AG04450 (cell line): Measurements from ENCODE around the gene SLC35E1. TPM values are rescaled to one million over a fixed set of nuclear protein-coding genes. Genes with fewer than 3 reads are reported as not detected.
A peak's percentile ranks its signal among the peaks of the same experiment; 100 is the strongest.

ENCODE experiments used
- CTCF ChIA-PET: fragments of 300-600, 350-600 bp; formaldehyde crosslinking; extraction: SDS; loops from one replicate; lab custom pipeline; 2022; ENCODE audit warnings: antibody characterized with exemption, inconsistent platforms; lab: Charles Lee
- POLR2A ChIA-PET: fragments of 350-600 bp; formaldehyde crosslinking; extraction: SDS; loops from one replicate; lab custom pipeline; 2021; ENCODE audit warnings: antibody characterized with exemption, inconsistent platforms; lab: Yijun Ruan, JAX
- DNase-seq: peaks from one replicate; pipeline ENCODE4 v3.0.0-alpha.2; 2011; ENCODE audit warnings: low read depth, low spot score
- H3K27ac ChIP-seq: one replicate; pipeline ENCODE4 v1.5.1; 2012; ENCODE audit warnings: low read depth, low read length, control low read depth
- H3K27me3 ChIP-seq: one replicate; pipeline ENCODE4 v1.6.0; 2012; ENCODE audit warnings: low read length; ENCODE audit not compliant: control insufficient read depth, insufficient read depth
- H3K4me3 ChIP-seq: 2 replicates; pipeline ENCODE4 v1.5.1; 2011; ENCODE audit warnings: mild to moderate bottlenecking, low read depth, low read length, control low read depth
- H3K9me3 ChIP-seq: 2 replicates; pipeline ENCODE4 v1.5.1; 2012; ENCODE audit warnings: low read length; ENCODE audit not compliant: control insufficient read depth, insufficient read depth
- polyA plus RNA-seq: library from polyadenylated mRNA; depleted of rRNA; stranded (reverse); fragments of >200 nt; gene quantifications from 2 replicates; pipeline ENCODE4 v1.2.3, GENCODE V29; 2011
- TF ChIP-seq, protein P1 (sequence below): IDR thresholded peaks from 2 replicates; pipeline ENCODE4 v1.5.1; 2011; ENCODE audit warnings: low read depth, low read length, control low read depth, inconsistent platforms

Gene SLC35E1
- polyA plus RNA-seq, 1 experiment: 35.7 TPM

DNA sequence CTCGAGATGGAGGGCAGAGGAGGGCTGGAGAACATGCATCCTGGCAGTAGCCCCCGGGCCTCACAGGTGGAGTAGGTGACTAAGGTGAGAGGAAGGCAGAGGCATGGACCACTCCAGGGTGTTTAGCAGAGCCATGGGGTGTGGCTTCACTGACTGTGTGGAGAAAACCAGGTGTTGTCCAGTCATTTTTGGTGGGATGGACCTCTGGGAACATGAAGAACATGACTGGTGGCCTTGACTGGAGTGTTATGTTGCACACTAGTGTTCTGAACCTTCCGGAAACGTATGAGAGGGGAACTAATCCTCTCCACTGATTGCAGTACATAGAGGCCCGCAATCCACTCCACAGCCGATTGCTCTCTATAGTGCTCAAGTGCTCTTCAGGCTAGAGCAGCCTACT is 38.9 kb upstream of the SLC35E1 start:
- CTCF ChIA-PET: no interaction called here
- POLR2A ChIA-PET: no interaction called here
- Histone ChIP-seq H3K4me3 (no peak overlapping the region), H3K9me3 (no peaks in the 10 kb centered on the region), H3K27ac (no peak overlapping the region), H3K27me3 (no peaks in the 10 kb centered on the region)
- DNase-seq: no peak
- TF ChIP-seq, protein P1, sequence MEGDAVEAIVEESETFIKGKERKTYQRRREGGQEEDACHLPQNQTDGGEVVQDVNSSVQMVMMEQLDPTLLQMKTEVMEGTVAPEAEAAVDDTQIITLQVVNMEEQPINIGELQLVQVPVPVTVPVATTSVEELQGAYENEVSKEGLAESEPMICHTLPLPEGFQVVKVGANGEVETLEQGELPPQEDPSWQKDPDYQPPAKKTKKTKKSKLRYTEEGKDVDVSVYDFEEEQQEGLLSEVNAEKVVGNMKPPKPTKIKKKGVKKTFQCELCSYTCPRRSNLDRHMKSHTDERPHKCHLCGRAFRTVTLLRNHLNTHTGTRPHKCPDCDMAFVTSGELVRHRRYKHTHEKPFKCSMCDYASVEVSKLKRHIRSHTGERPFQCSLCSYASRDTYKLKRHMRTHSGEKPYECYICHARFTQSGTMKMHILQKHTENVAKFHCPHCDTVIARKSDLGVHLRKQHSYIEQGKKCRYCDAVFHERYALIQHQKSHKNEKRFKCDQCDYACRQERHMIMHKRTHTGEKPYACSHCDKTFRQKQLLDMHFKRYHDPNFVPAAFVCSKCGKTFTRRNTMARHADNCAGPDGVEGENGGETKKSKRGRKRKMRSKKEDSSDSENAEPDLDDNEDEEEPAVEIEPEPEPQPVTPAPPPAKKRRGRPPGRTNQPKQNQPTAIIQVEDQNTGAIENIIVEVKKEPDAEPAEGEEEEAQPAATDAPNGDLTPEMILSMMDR: no peak

DNA sequence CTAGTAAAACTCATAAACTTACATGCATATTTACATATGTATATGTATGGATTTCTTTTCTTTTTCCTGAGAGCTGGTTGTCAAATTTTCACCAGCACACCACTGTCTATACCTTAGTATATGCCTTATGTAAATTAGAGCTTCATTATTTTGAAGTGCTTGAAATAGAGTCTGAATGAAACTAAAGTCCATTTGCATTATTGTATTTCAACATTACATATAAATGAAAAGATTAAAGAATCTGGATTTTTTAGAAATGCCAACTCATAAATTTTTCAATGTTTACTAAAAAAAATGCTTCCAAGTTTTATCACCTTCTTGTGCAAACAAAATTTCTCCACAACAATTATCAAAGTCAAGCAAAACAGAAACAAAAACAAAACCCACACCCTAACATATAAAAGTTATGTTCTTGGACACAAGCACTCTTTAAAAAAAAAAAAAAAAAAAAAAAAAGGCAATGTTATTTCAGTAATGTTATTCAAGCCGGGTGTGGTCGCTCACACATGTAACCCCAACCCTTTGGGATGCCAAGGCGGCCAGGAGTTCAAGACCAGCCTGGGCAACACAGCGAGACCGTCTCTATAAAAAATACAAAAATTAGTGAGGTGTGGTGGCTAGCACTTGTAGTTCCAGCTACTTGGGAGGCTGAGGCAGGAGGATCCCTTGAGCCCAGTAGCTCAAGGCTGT is 37.4 kb upstream of the SLC35E1 start:
- H3K27ac ChIP-seq: no peak overlapping the region
- H3K4me3 ChIP-seq: no peak overlapping the region
- DNase-seq: no peak
- CTCF ChIA-PET: no interaction called here
- POLR2A ChIA-PET: no interaction called here
- no peaks in the 10 kb centered on the region for H3K9me3 ChIP-seq
- no peaks in the 10 kb centered on the region for H3K27me3 ChIP-seq
- TF ChIP-seq, protein P1: no peak

GRCh38 chr19:16608290-16608739 is 36.1 kb upstream of the SLC35E1 start:
- Histone ChIP-seq H3K27me3 (no peaks in the 10 kb centered on the region), H3K27ac (peak overlapping the region; percentile 52), H3K9me3 (no peaks in the 10 kb centered on the region), H3K4me3 (no peak overlapping the region)
- ChIA-PET POLR2A (no interaction called here), CTCF (no interaction called here)
- peak; percentile 56 for DNase-seq
- TF ChIP-seq, protein P1: no peak

DNA sequence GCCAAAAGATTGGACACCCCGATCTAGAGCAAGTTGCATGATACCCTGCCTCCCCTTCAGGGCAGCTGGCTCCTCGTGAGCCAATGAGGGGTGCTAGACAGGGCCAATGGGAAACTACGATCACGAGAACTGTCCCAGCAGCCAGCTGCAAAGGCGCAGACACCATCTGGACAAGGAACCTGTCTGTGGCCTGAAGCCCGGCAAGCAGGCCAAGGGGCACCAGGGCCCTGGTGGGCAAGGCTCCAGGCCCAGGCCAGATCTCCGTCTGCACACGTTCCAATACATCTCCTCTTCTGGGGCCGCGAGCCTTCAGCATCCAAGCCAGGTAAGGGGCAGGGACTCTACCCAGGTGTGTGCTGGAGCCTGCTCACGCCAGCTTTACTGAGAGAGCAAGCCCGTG is 35.6 kb upstream of the SLC35E1 start:
- no peak overlapping the region for H3K4me3 ChIP-seq
- H3K27ac ChIP-seq: peak overlapping the region; percentile 52
- no peaks in the 10 kb centered on the region for H3K27me3 ChIP-seq
- TF ChIP-seq, protein P1: no peak
- ChIA-PET POLR2A (no interaction called here), CTCF (interaction anchor here (0.6 kb wide), 1 partner anchor 31 kb away, joined by 5 read pairs; no protein-coding TSS in a partner anchor)
- no peaks in the 10 kb centered on the region for H3K9me3 ChIP-seq
- no peak for DNase-seq

GRCh38 chr19:16605553-16605994 is 33.4 kb upstream of the SLC35E1 start:
- H3K27ac ChIP-seq: no peak overlapping the region
- TF ChIP-seq, protein P1: no peak
- DNase-seq: no peak
- no peaks in the 10 kb centered on the region for H3K27me3 ChIP-seq
- H3K4me3 ChIP-seq: no peak overlapping the region
- ChIA-PET POLR2A (no interaction called here), CTCF (no interaction called here)
- H3K9me3 ChIP-seq: no peaks in the 10 kb centered on the region; the same call in 1 of the 2 replicates
